GM21381 (cell line): ENCODE data around the gene GSTM2.

ENCODE experiments used
- ATAC-seq: cut with Tn5 transposase; IDR thresholded peaks from one replicate; pipeline ENCODE4 v1.9.1; 2021; ENCODE audit warnings: mild to moderate bottlenecking, moderate library complexity; ENCODE audit not compliant: unreplicated experiment

The GSTM2 gene

GRCh38 chr1:109629372-109630030 lies 38.4 kb upstream of the GSTM2 start:
- ATAC-seq: no peak

DNA sequence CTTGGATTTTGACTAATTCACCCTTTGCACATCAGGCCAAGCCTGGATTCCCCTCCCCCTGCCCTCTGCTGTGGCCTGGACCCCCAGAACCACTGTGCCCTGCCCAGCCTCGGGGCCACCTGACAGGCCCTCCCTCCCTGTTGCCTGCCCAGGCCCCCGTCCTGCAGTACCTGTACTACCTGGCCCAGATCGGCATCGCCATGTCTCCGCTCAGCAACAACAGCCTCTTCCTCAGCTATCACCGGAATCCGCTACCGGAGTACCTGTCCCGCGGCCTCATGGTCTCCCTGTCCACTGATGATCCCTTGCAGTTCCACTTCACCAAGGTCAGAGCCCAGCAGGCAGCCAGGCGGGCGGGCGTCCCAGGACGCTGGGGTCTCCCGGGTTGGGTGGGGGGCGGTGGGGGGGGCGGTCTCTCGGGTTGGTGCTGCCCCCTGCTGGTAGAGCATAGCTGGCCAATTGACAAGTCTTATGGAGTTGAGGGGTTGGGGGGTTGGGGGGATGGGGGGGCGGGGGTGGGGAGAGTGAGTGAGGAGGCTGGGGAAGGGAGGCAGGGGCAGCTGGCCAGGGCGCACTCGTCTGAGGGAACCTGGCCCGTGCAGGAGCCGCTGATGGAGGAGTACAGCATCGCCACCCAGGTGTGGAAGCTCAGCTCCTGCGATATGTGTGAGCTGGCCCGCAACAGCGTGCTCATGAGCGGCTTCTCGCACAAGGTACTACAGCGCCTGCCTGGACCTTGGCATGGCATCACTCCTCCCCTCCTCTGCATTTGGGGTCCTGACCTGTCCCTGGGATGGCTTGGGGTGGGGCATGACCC lies 37.6 kb upstream of the GSTM2 start:
- no peak for ATAC-seq

DNA sequence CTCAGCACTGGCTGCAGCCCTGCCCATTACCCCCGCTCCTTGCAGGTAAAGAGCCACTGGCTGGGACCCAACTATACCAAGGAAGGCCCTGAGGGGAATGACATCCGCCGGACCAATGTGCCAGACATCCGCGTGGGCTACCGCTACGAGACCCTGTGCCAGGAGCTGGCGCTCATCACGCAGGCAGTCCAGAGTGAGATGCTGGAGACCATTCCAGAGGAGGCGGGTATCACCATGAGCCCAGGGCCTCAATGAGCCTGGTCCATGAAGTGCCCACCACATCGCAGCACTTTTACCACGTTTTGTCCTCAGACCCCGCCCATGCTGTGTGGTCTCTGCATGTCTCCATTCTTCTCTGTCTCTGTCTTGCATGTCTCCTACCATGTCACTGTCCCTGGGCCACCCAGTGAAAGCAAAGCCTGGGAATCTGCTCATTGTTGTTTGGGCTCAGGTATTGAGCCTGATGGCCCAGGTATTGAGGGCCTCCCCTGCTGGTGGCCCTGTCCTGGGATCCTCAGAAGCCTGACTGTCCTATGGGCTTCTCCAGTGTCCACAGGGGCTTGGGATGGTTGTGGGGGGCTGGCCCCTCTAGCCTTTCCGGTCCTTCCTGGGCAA lies 36.9 kb upstream of the GSTM2 start:
- ATAC-seq: no peak

- no peak for ATAC-seq
These were observed 36.0 kb upstream of the GSTM2 start for GRCh38 chr1:109631513-109632505.

DNA sequence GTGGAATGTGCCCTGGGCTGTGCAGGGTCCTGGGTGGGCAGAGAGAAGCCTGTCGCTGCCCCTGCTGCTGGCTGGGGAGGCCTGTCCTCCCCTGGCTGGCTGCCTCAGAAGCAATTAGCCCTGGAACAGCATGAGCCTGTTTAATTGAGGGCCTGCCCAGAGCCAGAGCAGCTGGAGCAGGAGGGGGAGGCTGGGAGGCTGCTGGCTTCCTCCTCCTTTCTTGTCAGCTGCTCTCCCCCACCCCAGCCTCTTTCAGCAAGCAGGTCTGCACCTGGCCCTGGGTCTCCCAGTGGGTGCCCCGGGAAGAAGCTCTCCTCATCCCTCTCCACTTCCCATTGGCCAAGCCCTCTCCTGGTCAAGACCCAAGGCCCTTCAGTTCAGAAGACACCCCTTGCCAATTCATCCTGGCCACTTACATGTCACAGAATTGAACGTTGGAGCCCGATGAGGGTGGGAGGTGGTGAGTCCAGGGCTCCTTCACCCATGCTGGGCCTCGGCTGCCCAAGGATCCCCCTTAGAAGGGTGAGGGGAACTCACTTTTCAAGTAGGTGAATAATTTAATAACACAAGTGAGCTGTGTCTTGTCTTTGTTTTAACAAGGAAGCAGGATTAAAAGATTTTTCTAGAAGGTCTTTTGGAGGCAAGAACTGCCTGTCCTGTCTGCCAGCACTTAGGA lies 35.0 kb upstream of the GSTM2 start:
- no peak for ATAC-seq

DNA sequence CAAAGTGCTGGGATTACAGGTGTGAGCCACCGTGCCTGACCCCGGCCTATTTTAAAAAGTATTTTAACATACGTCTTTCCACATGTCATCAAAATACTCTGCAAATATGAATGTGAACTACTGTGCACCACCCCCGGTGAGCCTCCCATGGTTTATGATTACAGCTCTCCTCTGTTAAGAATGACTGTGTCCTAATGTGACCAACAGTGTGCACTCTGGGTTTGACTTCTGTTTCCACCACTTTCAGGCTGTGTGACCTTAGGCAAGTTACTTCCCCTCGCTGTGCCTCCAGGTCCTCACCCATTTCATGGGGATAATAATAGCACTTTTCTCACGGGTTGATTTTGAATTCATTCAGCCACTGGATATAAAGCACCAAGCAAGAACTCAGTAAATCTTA lies 33.6 kb upstream of the GSTM2 start:
- no peak for ATAC-seq

GRCh38 chr1:109634771-109635750 lies 32.8 kb upstream of the GSTM2 start:
- no peak for ATAC-seq

GRCh38 chr1:109635862-109636200 lies 32.0 kb upstream of the GSTM2 start:
- ATAC-seq: no peak

DNA sequence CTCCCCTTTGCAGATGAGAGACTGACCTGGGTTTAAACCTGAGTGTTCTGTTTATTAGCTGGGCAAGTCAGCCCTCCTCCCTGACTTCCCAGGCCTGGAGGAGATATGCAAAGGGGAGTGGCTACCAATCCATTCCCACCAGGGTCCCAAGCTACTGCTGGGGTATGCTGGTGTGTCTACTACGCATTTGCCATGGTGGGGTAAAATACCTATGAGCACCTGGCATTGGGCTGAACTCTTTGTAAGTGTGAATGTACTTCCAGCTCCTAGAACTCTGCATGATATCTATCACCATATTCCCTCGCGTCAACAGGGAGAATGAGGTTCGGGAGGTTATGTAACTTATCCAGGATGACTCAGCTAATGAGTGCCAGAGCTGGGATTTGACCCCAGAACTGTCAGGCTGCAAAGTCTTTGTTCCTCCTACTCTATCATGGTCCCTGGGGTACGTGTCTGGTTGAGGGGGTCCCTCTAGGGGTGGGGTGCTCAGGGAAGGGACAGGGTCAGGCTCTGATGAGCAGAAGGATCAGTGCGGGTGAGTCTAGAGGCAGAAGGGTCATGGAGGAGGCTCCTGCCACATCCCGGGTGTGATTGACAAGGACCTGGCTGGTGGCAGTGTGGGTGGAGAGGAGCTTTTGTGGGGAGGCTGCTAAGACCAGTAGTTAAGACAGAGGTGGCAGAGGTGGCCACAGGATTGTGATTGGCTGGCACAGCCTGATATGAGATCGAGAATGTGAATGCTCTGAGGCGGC lies 31.5 kb upstream of the GSTM2 start:
- no peak for ATAC-seq

DNA sequence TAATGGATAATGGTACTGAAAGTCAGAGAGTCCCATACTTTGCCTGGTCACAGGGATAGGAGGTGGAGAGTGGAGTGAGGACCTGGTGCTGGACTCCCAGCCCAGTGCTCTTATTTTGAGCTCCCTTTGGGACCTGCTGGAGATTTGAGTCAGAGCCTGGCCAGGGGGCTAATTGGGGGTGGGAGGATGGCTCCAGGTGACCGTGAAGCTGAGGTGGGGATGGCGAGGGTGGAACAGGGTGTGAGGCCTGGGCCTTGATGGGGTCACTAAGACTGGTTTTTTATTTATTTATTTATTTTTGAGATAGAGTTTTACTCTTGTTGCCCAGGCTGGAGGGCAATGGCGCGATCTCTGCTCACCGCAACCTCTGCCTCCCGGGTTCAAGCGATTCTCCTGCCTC lies 30.4 kb upstream of the GSTM2 start:
- ATAC-seq: no peak

GRCh38 chr1:109639063-109639840 lies 28.6 kb upstream of the GSTM2 start:
- ATAC-seq: no peak

DNA sequence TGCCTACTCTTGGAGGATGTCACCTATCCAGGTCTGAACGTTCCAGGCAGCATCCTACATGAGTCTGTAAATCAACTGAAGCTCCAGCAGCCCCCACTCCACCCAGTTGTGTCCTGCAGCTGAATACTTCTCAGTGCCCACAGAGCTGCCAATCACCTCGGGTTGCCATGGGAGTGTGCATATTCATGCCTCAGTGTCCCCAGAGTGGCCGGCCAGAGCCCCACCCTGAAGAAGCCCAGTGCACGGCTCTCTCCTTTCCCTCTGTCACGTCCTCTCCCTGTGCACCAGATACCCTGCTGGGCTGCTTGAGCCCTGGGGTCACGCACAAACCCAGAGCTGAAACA lies 28.0 kb upstream of the GSTM2 start:
- ATAC-seq: no peak

DNA sequence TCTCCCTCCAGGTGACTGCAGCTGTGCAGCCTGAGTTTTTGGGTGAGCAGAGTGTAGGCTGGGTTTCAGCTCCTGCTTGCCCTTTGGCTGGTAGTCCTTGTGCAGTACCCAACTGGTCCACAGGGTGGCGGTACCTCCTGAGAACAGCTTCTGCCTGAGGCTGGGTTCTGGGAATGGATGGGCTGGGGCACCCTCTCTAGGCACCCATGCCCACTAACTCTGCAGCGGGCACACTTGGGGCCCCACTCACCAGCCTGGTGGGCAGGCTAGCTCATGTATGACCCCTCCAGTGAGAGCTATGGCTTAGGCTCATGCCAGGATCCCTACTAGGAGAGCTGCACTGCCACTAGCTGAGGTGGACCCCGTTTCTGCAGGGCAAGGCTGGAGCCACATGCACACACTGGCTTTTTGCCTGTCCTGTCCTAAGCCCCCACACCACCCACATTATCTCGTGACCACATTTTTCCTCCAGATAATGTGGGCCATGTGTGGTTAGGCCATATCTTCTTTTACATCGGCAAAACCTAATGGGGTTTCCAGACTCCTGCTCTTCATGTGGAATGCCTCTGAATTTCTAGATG lies 27.5 kb upstream of the GSTM2 start:
- no peak for ATAC-seq

GRCh38 chr1:109641078-109641740 lies 26.6 kb upstream of the GSTM2 start:
- no peak for ATAC-seq

GRCh38 chr1:109641861-109642260 lies 26.0 kb upstream of the GSTM2 start:
- ATAC-seq: no peak

DNA sequence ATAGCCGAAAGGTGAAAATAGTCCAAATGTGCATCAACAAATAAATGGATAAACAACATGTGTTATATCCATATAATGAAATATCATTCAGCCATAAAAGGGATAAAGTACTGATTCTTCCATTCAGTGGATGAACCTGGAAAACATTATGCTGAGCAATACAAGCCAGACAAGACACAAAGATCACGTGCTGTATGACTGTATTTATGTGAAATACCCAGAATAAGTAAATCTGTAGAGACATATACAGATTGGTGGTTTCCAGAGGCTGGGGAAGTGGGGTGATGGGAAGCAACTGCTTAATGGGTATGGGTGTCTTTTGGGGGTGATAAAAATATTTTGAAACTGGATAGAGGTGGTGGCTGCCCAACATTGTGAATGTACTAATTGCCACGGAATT lies 25.2 kb upstream of the GSTM2 start:
- no peak for ATAC-seq
